Measurements from ENCODE around the gene ADGRA1. TPM values are rescaled to one million over a fixed set of nuclear protein-coding genes. Genes with fewer than 3 reads are reported as not detected.

The ADGRA1 gene
- total and polyA plus RNA-seq, 2 of the 8 experiments (the other 6 are each of a cell fraction or from before 2014, with no cell fraction given): 0.17 to 0.21 TPM

DNA sequence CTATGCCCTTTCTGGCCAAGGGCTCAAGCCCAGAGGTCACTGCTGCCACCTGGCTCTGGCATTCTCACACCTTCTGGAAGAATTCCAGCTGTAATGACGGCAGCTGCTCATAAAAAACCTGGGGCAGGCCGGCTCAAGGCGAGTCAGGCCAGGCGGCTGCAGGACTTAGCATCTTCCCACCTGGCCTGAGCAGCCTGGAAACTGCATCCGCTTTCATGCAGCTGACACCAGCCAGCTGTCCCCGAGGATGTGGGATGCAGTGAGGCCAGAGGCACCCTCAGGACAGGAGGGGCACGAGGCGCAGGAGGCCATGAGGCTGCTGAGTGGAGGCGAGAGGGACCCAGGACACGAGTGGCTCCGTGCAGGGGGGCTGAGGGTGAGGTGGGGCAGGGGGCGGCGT is 47.5 kb upstream of the ADGRA1 start:
- Histone ChIP-seq H3K9ac (replicated peaks in 1 of 4; ENCODE audit: extremely low read depth in 1 of 4, low read depth in 3 of 4, low read length in 3 of 4) (no peak overlapping the region), H3K36me3 (ENCODE audit: control insufficient read depth in 2 of 4, insufficient read depth in 4 of 4, low read length in 3 of 4) (no peaks in the 10 kb centered on the region), H3K4me1 (replicated peaks in 1 of 4; ENCODE audit: control insufficient read depth in 3 of 4, insufficient read depth in 4 of 4, low read length in 3 of 4) (no peaks in the 10 kb centered on the region), H3K27ac (ENCODE audit: low read depth, low read length) (no peak overlapping the region), H2AK5ac (ENCODE audit: low read depth, low read length) (no peak overlapping the region), H2BK120ac (replicated peaks; ENCODE audit: low read depth, low read length) (no peak overlapping the region), H3K79me1 (ENCODE audit: low read depth, low read length) (no peaks in the 10 kb centered on the region), H2AFZ (ENCODE audit: low read length) (no peak overlapping the region), H3K14ac (ENCODE audit: insufficient read length) (no peak overlapping the region), H3K4ac (replicated peaks; ENCODE audit: insufficient read length, low read depth, low read length) (no peak overlapping the region), H2BK15ac (ENCODE audit: low read length) (no peak overlapping the region), H4K20me1 (replicated peaks in 1 of 2; ENCODE audit: control insufficient read depth in 1 of 2, insufficient read depth in 2 of 2, low read length in 2 of 2) (no peaks in the 10 kb centered on the region), H3K27me3 (replicated peaks in 1 of 4; ENCODE audit: control insufficient read depth in 3 of 4, extremely low read depth in 1 of 4, insufficient read depth in 3 of 4, low read length in 3 of 4) (no peaks in the 10 kb centered on the region), H3K56ac (replicated peaks; ENCODE audit: insufficient read length, low read depth, low read length) (no peak overlapping the region), H3K79me2 (ENCODE audit: control insufficient read depth in 1 of 2, insufficient read depth in 2 of 2, low read length in 2 of 2) (no peaks in the 10 kb centered on the region), H2BK20ac (ENCODE audit: low read length) (no peak overlapping the region), H3K18ac (ENCODE audit: extremely low read depth, low read length) (no peak overlapping the region), H4K8ac (ENCODE audit: extremely low read depth, insufficient read depth, low read length) (no peak overlapping the region), H2BK5ac (ENCODE audit: low read depth, low read length) (no peak overlapping the region), H4K91ac (replicated peaks; ENCODE audit: insufficient read length, low read length) (no peak overlapping the region), H3K23ac (ENCODE audit: insufficient read length) (no peak overlapping the region), H3K4me2 (ENCODE audit: insufficient read depth in 1 of 2, low read depth in 2 of 2, low read length in 2 of 2) (no peak overlapping the region), H2BK12ac (ENCODE audit: low read depth, low read length) (no peak overlapping the region), H3K4me3 (ENCODE audit: extremely low read depth in 1 of 4, insufficient read depth in 2 of 4, low read depth in 3 of 4, low read length in 4 of 4) (no peak overlapping the region), H4K5ac (ENCODE audit: insufficient read length, low read depth, low read length) (no peak overlapping the region), H3K23me2 (ENCODE audit: low read depth, low read length) (no peaks in the 10 kb centered on the region), H3K9me3 (ENCODE audit: insufficient read depth in 2 of 2, low read depth in 1 of 2, low read length in 1 of 2) (no peaks in the 10 kb centered on the region)
- DNase-seq (ENCODE audit: low read depth in 1 of 2, low spot score in 2 of 2): no peak
- FAIRE-seq: no peak
- 90% methylated on average over 11 of the region's 13 CpGs; no CpG with 5 or more reads in 1 of the 2 experiments for WGBS, 2 experiments (ENCODE audit: extremely low coverage in 1 of 2, insufficient coverage in 1 of 2, insufficient read length in 1 of 2, insufficient replicate concordance in 2 of 2, low coverage in 1 of 2, low lambda C conversion rate in 2 of 2, missing lambda C conversion rate in 1 of 2)
- CTCF ChIA-PET (ENCODE audit: partially characterized antibody): interaction anchor here (0.7 kb wide), 1 partner anchor 377 kb away, joined by 4 read pairs; no protein-coding TSS in a partner anchor
- POLR2A ChIA-PET (ENCODE audit: partially characterized antibody): no interaction called here
- TF ChIP-seq, protein P1, sequence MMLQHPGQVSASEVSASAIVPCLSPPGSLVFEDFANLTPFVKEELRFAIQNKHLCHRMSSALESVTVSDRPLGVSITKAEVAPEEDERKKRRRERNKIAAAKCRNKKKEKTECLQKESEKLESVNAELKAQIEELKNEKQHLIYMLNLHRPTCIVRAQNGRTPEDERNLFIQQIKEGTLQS (IDR thresholded peaks at IDR 0.05; ENCODE audit: insufficient read depth, low read depth, low read length): no peak
- TF ChIP-seq RFX5 (IDR thresholded peaks at IDR 0.05; ENCODE audit: borderline replicate concordance, low read depth, low read length): no peak
- TF ChIP-seq KDM1A (IDR thresholded peaks at IDR 0.05; ENCODE audit: borderline replicate concordance, low read length): no peak
- TF ChIP-seq BRCA1 (IDR thresholded peaks at IDR 0.05; ENCODE audit: low read depth, low read length): no peak
- TF ChIP-seq MAFK (IDR thresholded peaks at IDR 0.05; ENCODE audit: low read depth, low read length): no peak
- no peak for TF ChIP-seq KDM5A (IDR thresholded peaks at IDR 0.05; ENCODE audit: low read length)
- TF ChIP-seq SUZ12 (IDR thresholded peaks at IDR 0.05; ENCODE audit: low read length): no peak
- no peak for TF ChIP-seq POLR2AphosphoS5 (IDR thresholded peaks at IDR 0.05; ENCODE audit: low read depth, low read length)
- no peak for TF ChIP-seq CREB1 (IDR thresholded peaks at IDR 0.05)
- TF ChIP-seq SP2 (IDR thresholded peaks at IDR 0.05; ENCODE audit: low read length): no peak
- no peak for TF ChIP-seq CEBPB (IDR thresholded peaks at IDR 0.05; ENCODE audit: low read depth, low read length)
- TF ChIP-seq TCF12 (IDR thresholded peaks at IDR 0.05; ENCODE audit: low read depth, low read length): no peak
- TF ChIP-seq YY1 (IDR thresholded peaks at IDR 0.05; ENCODE audit: low read depth, low read length): no peak
- no peak for TF ChIP-seq HDAC6 (IDR thresholded peaks at IDR 0.05; ENCODE audit: low read depth, low read length)
- TF ChIP-seq SP4 (IDR thresholded peaks at IDR 0.05; ENCODE audit: low read length): no peak
- TF ChIP-seq FOSL1 (IDR thresholded peaks at IDR 0.05; ENCODE audit: insufficient read depth, low read depth, low read length): no peak
